Measurements from ENCODE around the gene KCTD21.

GRCh38 chr11:78216021-78216420 is 27.6 kb upstream of the KCTD21 start:
- TF ChIP-seq CTCF (IDR thresholded peaks at IDR 0.05; ENCODE audit: insufficient read depth, low read length, poor library complexity, severe bottlenecking): no peak
- TF ChIP-seq EZH2phosphoT487 (conservative IDR thresholded peaks at IDR 0.05; ENCODE audit: low read length): no peak
